Mucosa of descending colon (tissue), 3 donors: ENCODE measurements around the gene ELF3. TPM values are rescaled to one million over a fixed set of nuclear protein-coding genes. Genes with fewer than 3 reads are reported as not detected.

Experiments
- ATAC-seq: fragments of 200-7000 bp; cut with Tn5 transposase; one replicate; pipeline ENCODE4 v1.9.1; 2020; ENCODE audit warnings: mild to moderate bottlenecking, moderate library complexity
- DNase-seq, 3 donors: peaks; one replicate each; pipeline ENCODE4 v3.0.0-alpha.2; 2020
- H3K36me3 ChIP-seq: fragments of 200-600 bp; one replicate; pipeline ENCODE4 v1.8.0; 2021; ENCODE audit warnings: low read depth, mild to moderate bottlenecking
- H3K4me1 ChIP-seq: fragments of 200-600 bp; one replicate; pipeline ENCODE4 v1.8.0; 2021; ENCODE audit warnings: low read depth, mild to moderate bottlenecking
- H3K4me3 ChIP-seq: fragments of 200-600 bp; one replicate; pipeline ENCODE4 v1.8.0; 2021; ENCODE audit warnings: mild to moderate bottlenecking
- H3K9me3 ChIP-seq: fragments of 200-600 bp; one replicate; pipeline ENCODE4 v1.8.0; 2021; ENCODE audit warnings: mild to moderate bottlenecking
- CTCF ChIP-seq: fragments of 200-600 bp; IDR thresholded peaks from one replicate; pipeline ENCODE4 v1.8.0; 2022; ENCODE audit warnings: antibody characterized with exemption, mild to moderate bottlenecking
- intact Hi-C, 2 donors: fragments of 100-400 bp; cut with DNase I in 1 of 2; cut with micrococcal nuclease in 1 of 2; formaldehyde crosslinking; loops; one replicate each; pipeline versions ENCODE4 v1.11.0 to v1.11.1; 2022; cut with DNase I, micrococcal nuclease
- total RNA-seq, 3 donors: library from RNA; stranded (reverse); fragmentation: NEBNext Ultra II Directional in 2 of 3; extraction: Animal tissue kit (Norgen Biotek cat#: 25700) in 2 of 3; gene quantifications; one replicate each; pipeline versions ENCODE4 v1.2.1 to v1.2.4, GENCODE V29; 2021 to 2023
- donor health status: DM: no; HTN: no; CAD: no; lungs with moderate emphysema.
- donor health status: DM: no; HTN: no; CAD: no.
- donor health status: DM: no; HTN: yes; CAD: no.

Gene ELF3
- total RNA-seq, 3 donors from 2014 or later: 623 to 1,741 (median 1,105) TPM

DNA sequence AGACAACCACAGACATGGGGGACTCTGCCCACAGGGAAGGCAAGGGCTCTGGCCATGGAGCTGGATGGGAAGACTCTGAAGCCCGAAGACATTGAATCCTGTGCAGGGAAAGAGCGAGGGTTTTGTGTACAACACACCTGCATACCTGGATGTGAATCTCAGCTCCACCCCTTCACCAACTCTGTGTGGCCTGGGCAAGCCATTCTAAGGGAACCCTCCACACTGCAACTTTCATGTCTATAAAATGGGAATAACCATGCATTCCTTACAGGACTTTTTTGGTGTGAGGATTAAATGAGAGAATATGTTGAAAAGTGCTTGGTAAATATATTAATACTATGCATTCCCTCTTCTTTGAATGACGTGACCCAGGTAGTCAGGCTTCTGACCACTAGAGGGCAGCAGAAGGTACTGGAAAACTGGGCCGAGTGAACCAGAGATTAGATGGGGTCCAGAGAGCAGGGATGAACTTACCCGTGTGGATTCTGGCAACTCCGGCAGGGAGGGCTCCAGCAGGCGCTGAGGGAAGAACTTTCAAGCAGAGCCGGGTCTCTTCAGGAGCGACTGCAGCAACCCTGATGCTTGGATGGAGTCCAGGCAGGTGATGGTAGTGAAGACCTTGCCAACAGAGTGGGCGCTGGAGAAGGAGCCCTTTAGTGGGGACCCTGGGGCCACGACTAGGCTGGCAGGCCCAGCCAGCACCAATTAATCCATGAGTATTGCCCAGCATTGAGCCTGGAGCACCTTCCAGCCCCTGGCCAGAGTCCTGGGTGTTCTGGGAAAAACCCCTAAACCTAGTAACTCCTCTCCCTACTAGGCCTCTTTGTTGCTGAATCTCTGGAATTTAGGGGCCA is 834 bp upstream of the ELF3 start:
- H3K9me3 ChIP-seq: no peaks in the 10 kb centered on the region
- intact Hi-C loops: loop anchor here (5.0 to 10.0 kb wide), 2 partner anchors 105 to 113 kb away; partner anchors contain the start of gene GPR37L1 (in 1 of the 2)
- DNase-seq (peak; percentile 64 to 97 (median 77)), ATAC-seq (peak; percentile 58)
- no peaks in the 10 kb centered on the region for H3K36me3 ChIP-seq
- no peaks in the 10 kb centered on the region for H3K4me1 ChIP-seq
- peak; percentile 65 for TF ChIP-seq CTCF
- peak overlapping the region; percentile 9 for H3K4me3 ChIP-seq

DNA sequence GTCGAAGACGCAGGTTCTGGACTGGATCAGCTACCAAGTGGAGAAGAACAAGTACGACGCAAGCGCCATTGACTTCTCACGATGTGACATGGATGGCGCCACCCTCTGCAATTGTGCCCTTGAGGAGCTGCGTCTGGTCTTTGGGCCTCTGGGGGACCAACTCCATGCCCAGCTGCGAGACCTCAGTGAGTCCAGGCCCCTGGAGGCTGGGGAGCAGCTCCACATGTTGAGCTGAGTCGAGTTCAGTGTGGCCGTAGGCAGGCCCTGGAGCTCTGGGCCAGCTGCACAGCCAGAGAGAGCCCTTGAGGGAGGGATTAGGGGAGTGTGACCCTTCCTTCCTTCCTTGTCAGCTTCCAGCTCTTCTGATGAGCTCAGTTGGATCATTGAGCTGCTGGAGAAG is 1.6 kb downstream of the ELF3 start:
- no peaks in the 10 kb centered on the region for H3K36me3 ChIP-seq
- intact Hi-C loops: no loop called here
- no peaks in the 10 kb centered on the region for H3K9me3 ChIP-seq
- no peak for TF ChIP-seq CTCF
- H3K4me1 ChIP-seq: no peaks in the 10 kb centered on the region
- ATAC-seq (no peak), DNase-seq (peak in 2 of 3 donors; percentile 53 to 63)
- H3K4me3 ChIP-seq: peak overlapping the region; percentile 81

DNA sequence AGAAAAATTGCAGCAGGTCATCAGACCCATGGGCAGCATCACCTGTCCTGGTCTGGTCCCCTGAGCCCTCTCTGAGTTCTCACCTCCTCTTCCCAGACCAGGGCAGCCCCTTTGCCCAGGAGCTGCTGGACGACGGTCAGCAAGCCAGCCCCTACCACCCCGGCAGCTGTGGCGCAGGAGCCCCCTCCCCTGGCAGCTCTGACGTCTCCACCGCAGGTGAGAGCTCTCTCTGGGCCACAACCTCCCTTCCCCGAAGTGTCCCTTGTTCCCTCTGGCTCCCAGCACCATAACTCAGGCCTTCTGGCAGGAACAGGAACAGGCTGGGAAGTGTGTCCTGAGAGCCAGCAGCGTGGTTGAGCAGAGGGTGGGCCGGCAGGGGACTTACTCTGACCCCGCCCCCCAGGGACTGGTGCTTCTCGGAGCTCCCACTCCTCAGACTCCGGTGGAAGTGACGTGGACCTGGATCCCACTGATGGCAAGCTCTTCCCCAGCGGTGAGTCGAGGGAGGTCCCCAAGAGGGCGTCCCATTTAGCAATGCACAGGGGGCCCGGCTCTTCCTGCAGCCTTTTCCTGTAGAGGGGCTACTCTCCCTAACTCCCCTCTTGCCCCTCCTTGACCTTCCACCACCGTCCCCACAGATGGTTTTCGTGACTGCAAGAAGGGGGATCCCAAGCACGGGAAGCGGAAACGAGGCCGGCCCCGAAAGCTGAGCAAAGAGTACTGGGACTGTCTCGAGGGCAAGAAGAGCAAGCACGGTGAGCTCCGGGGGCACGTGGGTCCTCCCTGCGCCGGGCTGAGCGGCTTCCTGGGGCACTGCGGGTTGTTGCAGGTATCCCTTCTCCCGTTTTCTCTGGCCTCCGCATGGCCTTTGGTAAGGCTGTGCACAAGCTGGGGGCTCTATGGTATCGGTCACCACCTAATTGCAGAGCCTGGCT is 2.4 kb downstream of the ELF3 start:
- H3K36me3 ChIP-seq: no peaks in the 10 kb centered on the region
- ATAC-seq (no peak), DNase-seq (peak in 2 of 3 donors; percentile 53 to 59)
- no peaks in the 10 kb centered on the region for H3K9me3 ChIP-seq
- no peaks in the 10 kb centered on the region for H3K4me1 ChIP-seq
- intact Hi-C loops: no loop called here
- peak overlapping the region; percentile 81 for H3K4me3 ChIP-seq
- no peak for TF ChIP-seq CTCF

DNA sequence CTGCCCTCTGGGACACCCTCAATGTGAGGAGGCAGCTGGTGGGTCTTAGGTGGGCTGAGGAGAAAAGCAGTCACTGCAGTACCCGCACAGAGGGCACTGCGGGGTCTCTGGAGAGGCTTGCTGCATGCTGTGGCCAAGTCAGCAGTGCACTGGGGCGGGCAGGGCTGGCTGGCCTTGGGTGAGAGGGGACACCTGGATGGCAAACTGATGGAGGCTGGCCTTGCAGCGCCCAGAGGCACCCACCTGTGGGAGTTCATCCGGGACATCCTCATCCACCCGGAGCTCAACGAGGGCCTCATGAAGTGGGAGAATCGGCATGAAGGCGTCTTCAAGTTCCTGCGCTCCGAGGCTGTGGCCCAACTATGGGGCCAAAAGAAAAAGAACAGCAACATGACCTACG is 3.2 kb downstream of the ELF3 start:
- no peak for ATAC-seq
- H3K4me1 ChIP-seq: peaks cover 5% of the 10 kb centered on the region
- no peak for TF ChIP-seq CTCF
- intact Hi-C loops: no loop called here
- H3K36me3 ChIP-seq: no peaks in the 10 kb centered on the region
- H3K9me3 ChIP-seq: no peaks in the 10 kb centered on the region
- H3K4me3 ChIP-seq: peak overlapping the region; percentile 81
- DNase-seq: peak in 2 of 3 donors; percentile 48 to 73

DNA sequence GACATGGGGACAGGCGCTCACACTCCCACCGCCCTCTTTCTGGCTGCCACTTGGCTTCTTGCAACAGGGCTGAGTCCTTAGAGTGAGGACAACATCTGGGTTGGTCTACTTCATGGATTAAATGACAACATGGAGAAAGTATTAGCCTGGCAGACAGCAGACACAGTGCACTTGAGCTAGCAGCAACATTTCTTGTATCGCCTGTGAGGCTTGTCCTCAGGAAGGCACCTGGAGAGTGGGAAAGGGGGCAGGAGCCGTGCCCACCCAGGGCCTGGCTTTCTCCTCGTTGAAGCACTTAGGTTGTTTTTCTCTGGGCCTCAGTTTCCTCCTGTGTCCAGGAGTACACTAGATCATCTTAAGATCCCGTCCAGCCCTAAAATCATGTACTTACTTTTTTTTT is 3.7 kb downstream of the ELF3 start:
- peak overlapping the region; percentile 81 for H3K4me3 ChIP-seq
- H3K9me3 ChIP-seq: no peaks in the 10 kb centered on the region
- TF ChIP-seq CTCF: no peak
- no peak for DNase-seq
- H3K36me3 ChIP-seq: no peaks in the 10 kb centered on the region
- intact Hi-C loops: no loop called here
- ATAC-seq: no peak
- peaks cover 8% of the 10 kb centered on the region for H3K4me1 ChIP-seq
